ENCODE data around the gene PARD3B.

DNA sequence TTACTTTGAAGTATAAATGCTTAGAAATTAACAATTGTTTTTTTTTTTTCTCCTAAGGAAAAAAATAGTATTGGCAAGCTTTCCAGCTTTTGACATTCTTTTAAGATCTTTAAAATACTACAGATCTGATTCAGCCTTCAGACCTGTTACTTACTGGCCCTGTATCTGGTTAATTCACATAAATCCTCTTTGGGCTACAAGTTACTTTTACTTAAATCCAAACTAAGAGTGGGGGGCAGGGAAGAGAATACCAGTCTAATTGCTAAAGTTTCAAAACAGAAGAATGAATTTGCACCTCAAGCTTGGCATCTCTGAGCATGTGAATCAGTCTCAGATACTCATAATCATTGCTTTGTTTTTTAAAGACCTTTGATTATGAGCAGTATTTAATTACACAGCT lies 386.3 kb downstream of the PARD3B start:
- TF ChIP-seq, protein P1, sequence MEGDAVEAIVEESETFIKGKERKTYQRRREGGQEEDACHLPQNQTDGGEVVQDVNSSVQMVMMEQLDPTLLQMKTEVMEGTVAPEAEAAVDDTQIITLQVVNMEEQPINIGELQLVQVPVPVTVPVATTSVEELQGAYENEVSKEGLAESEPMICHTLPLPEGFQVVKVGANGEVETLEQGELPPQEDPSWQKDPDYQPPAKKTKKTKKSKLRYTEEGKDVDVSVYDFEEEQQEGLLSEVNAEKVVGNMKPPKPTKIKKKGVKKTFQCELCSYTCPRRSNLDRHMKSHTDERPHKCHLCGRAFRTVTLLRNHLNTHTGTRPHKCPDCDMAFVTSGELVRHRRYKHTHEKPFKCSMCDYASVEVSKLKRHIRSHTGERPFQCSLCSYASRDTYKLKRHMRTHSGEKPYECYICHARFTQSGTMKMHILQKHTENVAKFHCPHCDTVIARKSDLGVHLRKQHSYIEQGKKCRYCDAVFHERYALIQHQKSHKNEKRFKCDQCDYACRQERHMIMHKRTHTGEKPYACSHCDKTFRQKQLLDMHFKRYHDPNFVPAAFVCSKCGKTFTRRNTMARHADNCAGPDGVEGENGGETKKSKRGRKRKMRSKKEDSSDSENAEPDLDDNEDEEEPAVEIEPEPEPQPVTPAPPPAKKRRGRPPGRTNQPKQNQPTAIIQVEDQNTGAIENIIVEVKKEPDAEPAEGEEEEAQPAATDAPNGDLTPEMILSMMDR (IDR thresholded peaks at IDR 0.05; ENCODE audit: control extremely low read depth in 1 of 3, insufficient read depth in 1 of 3, low read depth in 1 of 3, low read length in 3 of 3): no peak
- TF ChIP-seq CREB1 (IDR thresholded peaks at IDR 0.05) (no peak), CEBPB (IDR thresholded peaks at IDR 0.05; ENCODE audit: low read depth, low read length) (no peak), GTF2F1 (IDR thresholded peaks at IDR 0.05; ENCODE audit: borderline replicate concordance, low read depth, low read length) (no peak), SIX5 (IDR thresholded peaks at IDR 0.05; ENCODE audit: low read depth, low read length) (no peak), JUN (IDR thresholded peaks at IDR 0.05; ENCODE audit: low read depth, low read length) (no peak), RFX5 (IDR thresholded peaks at IDR 0.05; ENCODE audit: borderline replicate concordance, low read depth, low read length) (no peak), TAF1 (IDR thresholded peaks at IDR 0.05; ENCODE audit: low read depth, low read length) (no peak), ZNF274 (IDR thresholded peaks at IDR 0.05; ENCODE audit: borderline replicate concordance, extremely low read depth, low read length) (no peak), YY1 (IDR thresholded peaks at IDR 0.05; ENCODE audit: low read depth, low read length) (no peak), KDM5A (IDR thresholded peaks at IDR 0.05; ENCODE audit: low read length) (no peak)
- TF ChIP-seq, protein P2, sequence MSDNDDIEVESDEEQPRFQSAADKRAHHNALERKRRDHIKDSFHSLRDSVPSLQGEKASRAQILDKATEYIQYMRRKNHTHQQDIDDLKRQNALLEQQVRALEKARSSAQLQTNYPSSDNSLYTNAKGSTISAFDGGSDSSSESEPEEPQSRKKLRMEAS (IDR thresholded peaks at IDR 0.05): no peak
- TF ChIP-seq, protein P3, sequence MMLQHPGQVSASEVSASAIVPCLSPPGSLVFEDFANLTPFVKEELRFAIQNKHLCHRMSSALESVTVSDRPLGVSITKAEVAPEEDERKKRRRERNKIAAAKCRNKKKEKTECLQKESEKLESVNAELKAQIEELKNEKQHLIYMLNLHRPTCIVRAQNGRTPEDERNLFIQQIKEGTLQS (IDR thresholded peaks at IDR 0.05; ENCODE audit: insufficient read depth, low read depth, low read length): no peak

Measured in H1 (cell line).